PC-9 (cell line): ENCODE data around the gene CETP.
"Not testable (repeated sequence)": the region's sequence is repeated elsewhere in the genome, so short reads cannot be mapped to it uniquely, and the experiment has no call there.

Source experiments
- EZH2 ChIP-seq: fragments of 200-600 bp; sonication (generic); IDR thresholded peaks from 2 replicates; pipeline ENCODE4 v1.8.0; 2017; ENCODE audit warnings: antibody characterized with exemption, low read depth
- TF ChIP-seq, protein P1 (sequence below): fragments of 200-600 bp; sonication (generic); conservative IDR thresholded peaks from 2 replicates; pipeline ENCODE4 v1.6.1; 2017; ENCODE audit warnings: mixed run types, antibody characterized with exemption, mild to moderate bottlenecking, moderate library complexity

DNA sequence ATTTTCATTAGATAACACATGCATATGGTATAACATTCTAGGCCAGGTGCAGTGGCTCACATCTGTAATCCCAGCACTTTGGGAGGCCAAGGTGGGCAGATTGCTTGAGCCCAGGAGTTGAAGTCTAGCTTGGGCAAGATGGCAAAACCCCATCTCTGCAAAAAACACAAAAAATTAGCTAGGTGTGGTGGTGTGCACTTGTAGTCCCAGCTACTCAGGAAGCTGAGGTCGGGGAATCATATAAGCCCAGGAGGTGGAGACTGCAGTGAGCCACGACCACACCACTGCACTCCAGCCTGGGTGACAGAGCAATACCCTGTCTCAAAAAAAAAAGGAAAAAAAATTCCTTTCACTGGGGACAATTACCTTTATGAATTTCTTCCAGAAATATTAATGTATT is 43.8 kb downstream of the CETP start:
- TF ChIP-seq, protein P1, sequence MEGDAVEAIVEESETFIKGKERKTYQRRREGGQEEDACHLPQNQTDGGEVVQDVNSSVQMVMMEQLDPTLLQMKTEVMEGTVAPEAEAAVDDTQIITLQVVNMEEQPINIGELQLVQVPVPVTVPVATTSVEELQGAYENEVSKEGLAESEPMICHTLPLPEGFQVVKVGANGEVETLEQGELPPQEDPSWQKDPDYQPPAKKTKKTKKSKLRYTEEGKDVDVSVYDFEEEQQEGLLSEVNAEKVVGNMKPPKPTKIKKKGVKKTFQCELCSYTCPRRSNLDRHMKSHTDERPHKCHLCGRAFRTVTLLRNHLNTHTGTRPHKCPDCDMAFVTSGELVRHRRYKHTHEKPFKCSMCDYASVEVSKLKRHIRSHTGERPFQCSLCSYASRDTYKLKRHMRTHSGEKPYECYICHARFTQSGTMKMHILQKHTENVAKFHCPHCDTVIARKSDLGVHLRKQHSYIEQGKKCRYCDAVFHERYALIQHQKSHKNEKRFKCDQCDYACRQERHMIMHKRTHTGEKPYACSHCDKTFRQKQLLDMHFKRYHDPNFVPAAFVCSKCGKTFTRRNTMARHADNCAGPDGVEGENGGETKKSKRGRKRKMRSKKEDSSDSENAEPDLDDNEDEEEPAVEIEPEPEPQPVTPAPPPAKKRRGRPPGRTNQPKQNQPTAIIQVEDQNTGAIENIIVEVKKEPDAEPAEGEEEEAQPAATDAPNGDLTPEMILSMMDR, result not testable (repeated sequence)
- not testable (repeated sequence) for TF ChIP-seq EZH2
